Fibroblast of villous mesenchyme (primary cell): Measurements from ENCODE around the gene CABLES2. TPM values are rescaled to one million over a fixed set of nuclear protein-coding genes. Genes with fewer than 3 reads are reported as not detected.

Experiments
- DNase-seq: peaks from one replicate; pipeline ENCODE4 v3.0.0-alpha.2; 2010; ENCODE audit warnings: low read depth
- H3K4me3 ChIP-seq: 2 replicates; pipeline ENCODE4 v1.5.1; 2011; ENCODE audit warnings: low read depth, mild to moderate bottlenecking, low read length
- total RNA-seq: library from RNA; depleted of rRNA; stranded (reverse); fragments of >200 nt; gene quantifications from 2 replicates; pipeline ENCODE4 v1.2.3, GENCODE V29; 2012
- TF ChIP-seq, protein P1 (sequence below): IDR thresholded peaks from 2 replicates; pipeline ENCODE4 v1.5.1; 2012; ENCODE audit warnings: low read depth, mild to moderate bottlenecking, low read length; ENCODE audit not compliant: insufficient read depth

CABLES2 gene
- total RNA-seq, 1 donor, result 1.7 TPM

- no peak for DNase-seq
- no peak overlapping the region for H3K4me3 ChIP-seq
- TF ChIP-seq, protein P1, sequence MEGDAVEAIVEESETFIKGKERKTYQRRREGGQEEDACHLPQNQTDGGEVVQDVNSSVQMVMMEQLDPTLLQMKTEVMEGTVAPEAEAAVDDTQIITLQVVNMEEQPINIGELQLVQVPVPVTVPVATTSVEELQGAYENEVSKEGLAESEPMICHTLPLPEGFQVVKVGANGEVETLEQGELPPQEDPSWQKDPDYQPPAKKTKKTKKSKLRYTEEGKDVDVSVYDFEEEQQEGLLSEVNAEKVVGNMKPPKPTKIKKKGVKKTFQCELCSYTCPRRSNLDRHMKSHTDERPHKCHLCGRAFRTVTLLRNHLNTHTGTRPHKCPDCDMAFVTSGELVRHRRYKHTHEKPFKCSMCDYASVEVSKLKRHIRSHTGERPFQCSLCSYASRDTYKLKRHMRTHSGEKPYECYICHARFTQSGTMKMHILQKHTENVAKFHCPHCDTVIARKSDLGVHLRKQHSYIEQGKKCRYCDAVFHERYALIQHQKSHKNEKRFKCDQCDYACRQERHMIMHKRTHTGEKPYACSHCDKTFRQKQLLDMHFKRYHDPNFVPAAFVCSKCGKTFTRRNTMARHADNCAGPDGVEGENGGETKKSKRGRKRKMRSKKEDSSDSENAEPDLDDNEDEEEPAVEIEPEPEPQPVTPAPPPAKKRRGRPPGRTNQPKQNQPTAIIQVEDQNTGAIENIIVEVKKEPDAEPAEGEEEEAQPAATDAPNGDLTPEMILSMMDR, result no peak
These were observed 15.7 kb upstream of the CABLES2 start for GRCh38 chr20:62422636-62423325.

DNA sequence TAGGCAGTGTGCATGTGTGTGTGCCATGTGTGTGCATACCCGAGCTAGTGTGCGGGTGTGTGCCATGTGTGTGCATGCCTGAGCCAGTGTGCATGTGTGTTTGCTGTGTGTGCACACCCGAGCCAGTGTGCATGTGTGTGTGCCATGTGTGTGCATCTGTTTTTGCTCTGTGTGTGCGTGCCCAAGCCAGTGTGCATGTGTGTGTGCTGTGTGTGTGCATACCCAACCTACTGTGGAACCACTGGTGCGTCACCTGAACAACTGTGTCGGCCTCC, 14.6 kb upstream of the CABLES2 start:
- no peak overlapping the region for H3K4me3 ChIP-seq
- no peak for DNase-seq
- TF ChIP-seq, protein P1, result no peak

- TF ChIP-seq, protein P1, result no peak
- DNase-seq, result no peak
- H3K4me3 ChIP-seq, result no peak overlapping the region
These were observed 14.0 kb upstream of the CABLES2 start for GRCh38 chr20:62420846-62421715.

DNA sequence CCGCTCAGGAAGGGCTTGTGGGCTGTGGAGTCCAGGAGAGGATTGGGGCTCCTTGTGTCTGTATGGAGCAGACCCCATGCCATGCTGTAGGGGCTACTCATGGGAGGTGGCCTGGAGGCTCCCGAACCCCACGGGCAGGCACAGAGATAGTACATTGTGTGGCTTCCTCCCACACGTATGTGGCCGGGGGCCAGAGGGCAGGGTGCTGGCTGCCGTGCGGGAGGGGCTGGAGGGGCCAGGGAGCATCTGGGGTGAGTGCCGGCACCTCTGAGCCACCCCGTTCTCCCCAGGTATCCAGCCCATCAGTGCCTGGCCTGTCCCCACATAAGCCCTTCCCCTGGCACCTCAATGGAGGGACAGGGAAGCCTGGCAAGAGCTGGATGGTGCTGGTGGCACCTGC, 12.7 kb upstream of the CABLES2 start:
- no peak for DNase-seq
- TF ChIP-seq, protein P1, result no peak
- no peak overlapping the region for H3K4me3 ChIP-seq

GRCh38 chr20:62418709-62419487, 11.8 kb upstream of the CABLES2 start:
- TF ChIP-seq, protein P1, result no peak
- no peak for DNase-seq
- no peak overlapping the region for H3K4me3 ChIP-seq

DNA sequence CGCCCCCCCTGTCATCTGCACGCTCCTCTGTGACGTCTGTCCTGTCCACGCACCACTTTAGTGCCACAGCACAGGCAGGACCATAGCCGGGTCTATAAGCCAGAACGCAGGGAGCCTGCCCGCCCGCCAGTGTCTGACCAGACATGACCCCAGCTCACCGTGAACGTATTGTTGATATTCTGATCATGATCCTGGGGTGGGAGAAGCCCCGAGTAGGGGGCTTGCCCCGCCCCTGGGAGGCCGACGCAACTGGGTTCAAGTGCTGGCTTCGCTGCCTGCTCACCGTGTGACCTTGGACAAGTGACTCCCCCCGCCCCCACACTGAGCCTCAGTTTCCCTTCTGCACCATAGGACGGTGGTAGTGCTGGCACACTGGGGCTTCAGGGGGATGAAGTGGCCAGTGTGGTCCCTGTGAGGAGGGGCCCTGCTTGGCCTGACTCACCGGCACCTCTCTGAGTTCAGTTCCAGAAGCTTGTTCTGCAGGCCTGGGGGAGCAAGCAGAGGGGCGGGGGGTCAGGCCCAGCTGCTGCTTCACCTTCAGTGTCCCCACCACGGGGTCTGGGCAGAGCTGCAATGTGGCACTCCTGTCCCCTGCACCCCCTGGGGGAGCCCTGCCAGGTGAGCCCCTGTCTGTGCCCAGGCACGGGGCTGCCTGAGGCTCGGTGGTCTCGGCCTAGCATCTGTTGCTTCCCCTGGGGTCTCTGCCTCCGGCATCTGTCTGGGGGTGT, 11.1 kb upstream of the CABLES2 start:
- DNase-seq, result no peak
- TF ChIP-seq, protein P1, result no peak
- no peak overlapping the region for H3K4me3 ChIP-seq
